GM18870 (cell line): ENCODE results near the gene PSAPL1.

Experiments
- ATAC-seq: cut with Tn5 transposase; IDR thresholded peaks from one replicate; pipeline ENCODE4 v1.9.1; 2021; ENCODE audit warnings: moderate library complexity; ENCODE audit not compliant: unreplicated experiment

PSAPL1 gene

DNA sequence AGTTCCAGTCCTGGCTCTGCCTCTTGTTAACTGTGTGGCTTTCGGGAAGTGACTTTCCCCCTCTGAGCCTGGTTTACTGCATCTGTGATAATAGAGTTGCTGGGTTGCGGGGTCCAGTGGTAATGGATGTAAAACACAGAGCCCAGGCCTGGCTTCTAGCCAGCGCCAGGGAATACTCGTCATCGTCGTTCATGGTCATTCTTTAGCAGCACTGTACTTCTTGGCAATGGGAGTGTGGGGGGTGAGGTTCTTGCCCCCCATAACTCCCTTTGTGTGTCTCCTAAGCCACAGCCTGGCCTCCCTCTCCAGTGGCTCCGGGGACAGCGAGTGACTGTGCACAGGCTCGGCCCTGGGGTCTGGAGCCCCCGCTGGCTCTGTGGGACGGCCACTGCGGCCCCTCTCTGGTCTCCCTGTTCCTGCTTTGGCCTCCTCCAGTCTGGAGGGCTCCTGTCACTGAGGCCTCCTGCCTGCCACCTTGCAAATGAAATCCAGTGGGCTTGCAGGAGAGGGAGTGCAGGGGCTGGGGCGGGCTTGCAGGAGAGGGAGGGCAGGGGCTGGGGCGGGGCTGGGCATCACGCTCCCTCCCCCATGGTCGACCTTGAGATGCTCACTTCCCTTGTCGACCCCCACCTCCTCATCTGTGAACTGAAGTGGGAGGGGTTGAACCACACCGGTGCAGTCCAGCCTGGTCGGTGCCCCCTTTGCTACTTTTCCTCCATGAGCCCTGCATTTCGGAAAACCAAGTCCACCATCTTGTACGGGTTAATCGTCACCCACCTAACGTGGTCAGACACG lies 13.2 kb downstream of the PSAPL1 start:
- ATAC-seq = no peak

GRCh38 chr4:7420661-7421040 lies 14.1 kb downstream of the PSAPL1 start:
- ATAC-seq = no peak

DNA sequence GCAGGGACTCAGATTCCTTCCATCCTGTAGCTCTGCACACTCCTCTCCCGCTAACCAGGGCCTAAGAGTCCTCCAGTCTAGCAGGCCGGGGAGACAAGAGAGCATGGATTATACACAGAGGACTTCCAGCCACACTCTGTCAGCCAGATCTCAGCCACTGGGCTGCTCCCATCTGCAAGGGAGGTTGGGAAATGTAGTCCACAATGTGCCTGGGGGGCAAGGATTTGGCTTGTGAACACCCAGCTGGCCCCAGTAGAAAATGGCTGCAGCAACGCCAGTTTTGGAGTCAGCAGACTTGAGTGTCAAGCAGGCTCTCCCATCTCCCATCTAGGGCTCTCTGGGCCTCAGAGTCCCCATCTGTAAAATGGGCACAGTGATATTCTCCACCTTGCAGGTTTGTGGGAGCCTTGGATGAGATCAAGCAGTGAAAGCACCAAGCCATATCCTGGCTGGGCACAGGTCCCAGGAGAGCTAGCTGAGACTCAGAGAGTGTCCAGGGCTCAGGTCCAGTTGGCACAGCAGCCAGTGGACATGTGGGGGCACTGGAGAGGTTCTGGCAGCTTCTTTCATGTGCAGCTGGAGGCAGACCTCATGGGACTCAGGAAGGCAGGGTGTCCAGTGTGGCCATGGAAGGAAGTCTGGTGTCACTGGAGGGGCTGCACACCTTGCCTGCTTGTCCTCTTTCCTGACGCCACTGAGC lies 14.6 kb downstream of the PSAPL1 start:
- no peak for ATAC-seq

DNA sequence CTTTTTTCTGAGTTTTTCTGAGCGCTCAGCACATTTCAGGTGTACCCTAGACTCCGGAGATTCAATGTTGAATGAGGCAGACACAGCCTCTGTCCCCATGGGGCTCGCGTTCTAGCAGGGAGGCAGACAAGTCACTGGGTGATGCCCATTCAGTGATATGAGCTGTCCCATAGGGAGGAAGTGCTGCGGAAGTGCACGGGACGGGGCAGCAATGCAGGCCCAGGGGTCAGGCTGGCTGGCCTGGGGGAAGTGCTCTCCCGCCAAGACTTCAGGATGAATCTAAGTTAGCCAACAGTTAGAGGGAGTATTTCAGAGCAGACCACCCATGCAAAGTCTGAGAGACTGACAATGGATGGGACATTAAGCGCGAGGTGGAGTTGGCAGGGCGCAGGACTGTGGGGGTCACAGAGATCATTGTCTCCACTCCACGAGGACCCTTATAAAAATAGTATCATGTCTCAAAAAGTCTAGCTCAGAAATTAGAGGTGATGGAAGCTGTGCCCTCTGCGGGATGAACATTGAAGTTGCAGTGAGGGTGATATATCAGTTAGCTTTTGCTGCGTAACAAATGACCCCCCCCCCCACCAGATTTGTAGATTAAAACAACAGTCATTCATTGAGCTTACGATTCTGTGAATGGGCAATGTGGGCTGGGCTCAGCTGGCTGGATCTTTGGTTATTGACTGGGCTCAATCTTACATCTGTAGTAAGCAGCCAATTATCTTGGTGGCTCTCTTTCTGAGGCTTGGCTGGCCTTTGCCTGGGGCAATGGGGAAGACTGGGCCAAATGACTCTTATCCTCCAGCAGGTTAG lies 16.4 kb downstream of the PSAPL1 start:
- no peak for ATAC-seq

- ATAC-seq = no peak
These were observed 17.1 kb downstream of the PSAPL1 start for GRCh38 chr4:7417639-7418038.

GRCh38 chr4:7416745-7417432 lies 17.8 kb downstream of the PSAPL1 start:
- no peak for ATAC-seq

DNA sequence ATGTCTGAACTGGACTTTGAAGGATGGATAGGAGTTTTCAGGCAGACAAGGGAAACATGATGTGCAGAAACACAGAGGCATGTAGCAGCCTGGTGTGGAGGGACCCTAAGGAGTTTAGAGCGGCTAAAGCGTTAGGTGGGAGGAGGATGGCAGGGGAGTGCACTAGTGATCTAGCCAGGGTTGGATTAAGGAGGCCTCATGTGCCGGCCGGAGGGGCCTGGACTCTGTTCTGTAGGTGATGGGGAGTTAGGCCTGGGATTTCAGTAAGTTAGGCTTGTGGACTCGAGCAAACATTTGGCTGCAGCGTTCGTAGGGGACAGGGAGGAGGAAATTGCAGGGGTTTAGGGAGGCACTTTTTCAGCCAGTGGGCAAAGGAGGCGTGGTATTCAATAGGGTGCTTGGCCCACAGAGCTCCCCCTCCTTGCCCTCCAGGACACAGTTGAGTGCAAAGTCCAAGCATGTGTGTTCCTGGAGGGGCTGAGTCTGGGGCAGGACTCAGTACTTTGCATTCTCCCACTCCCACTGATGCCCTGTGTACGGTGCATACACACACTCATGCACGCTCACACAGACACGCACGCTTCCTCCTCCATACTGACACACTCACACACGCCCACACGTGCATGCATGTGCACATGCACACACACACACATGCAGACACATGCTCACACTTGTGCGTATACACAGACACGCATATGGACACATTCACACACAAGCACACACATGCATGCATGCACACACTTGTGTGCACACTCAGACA lies 18.6 kb downstream of the PSAPL1 start:
- ATAC-seq = no peak

GRCh38 chr4:7414736-7415510 lies 19.8 kb downstream of the PSAPL1 start:
- ATAC-seq = no peak

GRCh38 chr4:7414046-7414445 lies 20.7 kb downstream of the PSAPL1 start:
- no peak for ATAC-seq

DNA sequence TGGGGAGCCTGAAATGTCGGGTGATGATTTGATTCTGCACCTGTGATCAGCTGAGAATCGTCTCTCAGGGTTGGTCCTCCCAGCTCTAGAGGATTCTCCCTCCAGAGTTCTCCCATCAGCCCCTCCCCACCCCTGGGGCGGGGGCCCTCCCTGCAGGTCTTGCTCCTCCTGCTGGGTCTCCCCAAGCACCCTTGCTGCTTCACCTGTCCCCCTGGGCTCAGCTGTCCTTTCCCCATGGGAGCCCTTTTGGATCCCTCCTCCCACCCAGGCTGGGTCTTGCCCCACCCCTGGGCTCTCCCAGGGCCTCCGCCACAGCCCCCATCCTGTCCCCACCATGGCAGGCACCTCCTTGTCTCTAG lies 22.2 kb downstream of the PSAPL1 start:
- no peak for ATAC-seq

- ATAC-seq = no peak
These were observed 22.7 kb downstream of the PSAPL1 start for GRCh38 chr4:7411896-7412553.

DNA sequence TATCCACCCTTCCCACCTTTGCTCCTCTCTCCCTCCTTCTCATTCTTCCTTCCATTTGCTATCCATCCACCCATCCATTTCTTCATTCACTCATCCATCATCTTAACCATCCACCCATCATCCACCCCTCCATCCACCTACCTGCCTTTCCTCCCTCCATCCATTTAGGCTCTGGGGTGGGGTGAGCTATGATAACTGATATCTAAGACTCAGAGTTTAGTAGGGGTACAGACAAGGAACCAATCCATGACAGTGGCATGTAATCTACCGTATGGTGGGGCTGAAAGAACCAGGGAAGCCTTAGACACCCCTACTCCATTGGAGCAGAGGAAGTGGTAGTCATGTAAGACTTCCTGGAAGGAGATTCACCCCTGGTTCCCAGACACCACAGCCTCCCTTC lies 23.2 kb downstream of the PSAPL1 start:
- ATAC-seq = no peak

DNA sequence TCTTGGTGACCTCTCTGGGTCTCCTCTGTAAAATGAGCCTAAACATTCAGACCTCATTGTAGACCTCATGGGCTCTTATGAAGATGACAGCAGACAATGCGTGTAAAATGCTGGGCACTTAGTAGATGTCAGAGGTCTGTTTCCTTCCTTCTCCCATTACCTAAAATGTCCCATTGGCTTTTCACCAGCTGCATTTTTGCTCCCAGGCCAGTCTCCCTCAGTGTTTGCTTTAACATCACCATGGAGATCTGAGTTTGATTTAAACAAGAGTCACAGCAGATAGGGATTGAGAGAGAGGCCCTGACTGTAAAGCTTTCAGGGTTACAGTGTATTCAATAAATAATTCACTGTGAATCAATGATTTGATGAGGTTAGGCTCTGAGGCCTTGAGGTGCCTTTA lies 24.3 kb downstream of the PSAPL1 start:
- ATAC-seq = no peak

DNA sequence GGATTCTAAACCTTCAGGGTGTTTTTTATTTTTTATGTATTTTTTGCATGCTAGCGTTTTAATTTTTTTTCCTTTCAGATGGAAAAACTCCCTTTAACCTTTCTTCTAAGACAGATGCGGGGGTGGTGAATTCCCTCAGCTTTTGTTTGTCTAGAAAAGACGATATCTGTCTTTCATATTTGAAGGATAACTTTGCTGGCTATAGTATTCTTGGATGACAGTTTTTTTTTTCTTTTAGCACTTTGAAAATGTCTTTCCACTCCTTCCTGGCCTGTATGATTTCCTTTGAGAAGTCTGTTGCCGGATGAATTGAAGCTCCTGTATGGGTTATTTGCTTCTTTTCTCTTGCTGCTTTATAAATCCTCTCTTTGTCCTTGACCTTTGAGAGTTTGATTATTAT lies 26.6 kb downstream of the PSAPL1 start:
- ATAC-seq = no peak

GRCh38 chr4:7403001-7403400 lies 31.7 kb downstream of the PSAPL1 start:
- ATAC-seq = no peak

DNA sequence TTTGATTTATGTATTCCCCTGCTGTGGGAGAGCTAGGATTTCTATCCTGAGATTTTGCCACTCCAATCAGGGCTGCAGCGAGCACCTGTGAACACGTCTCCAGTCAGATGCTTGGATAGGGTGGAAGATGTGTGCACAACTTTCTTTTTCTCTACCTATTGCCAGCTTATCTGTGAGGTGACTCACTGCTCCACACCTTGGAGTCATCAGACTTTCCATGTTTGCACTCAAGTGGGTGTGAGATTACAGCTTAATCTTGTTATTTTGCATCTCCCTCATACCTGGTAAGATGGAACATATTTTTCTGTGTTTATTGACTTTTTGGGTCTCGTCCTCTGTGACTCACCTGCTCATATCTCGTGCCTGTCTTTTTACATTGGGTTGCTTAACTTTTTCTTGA lies 32.2 kb downstream of the PSAPL1 start:
- ATAC-seq = no peak

DNA sequence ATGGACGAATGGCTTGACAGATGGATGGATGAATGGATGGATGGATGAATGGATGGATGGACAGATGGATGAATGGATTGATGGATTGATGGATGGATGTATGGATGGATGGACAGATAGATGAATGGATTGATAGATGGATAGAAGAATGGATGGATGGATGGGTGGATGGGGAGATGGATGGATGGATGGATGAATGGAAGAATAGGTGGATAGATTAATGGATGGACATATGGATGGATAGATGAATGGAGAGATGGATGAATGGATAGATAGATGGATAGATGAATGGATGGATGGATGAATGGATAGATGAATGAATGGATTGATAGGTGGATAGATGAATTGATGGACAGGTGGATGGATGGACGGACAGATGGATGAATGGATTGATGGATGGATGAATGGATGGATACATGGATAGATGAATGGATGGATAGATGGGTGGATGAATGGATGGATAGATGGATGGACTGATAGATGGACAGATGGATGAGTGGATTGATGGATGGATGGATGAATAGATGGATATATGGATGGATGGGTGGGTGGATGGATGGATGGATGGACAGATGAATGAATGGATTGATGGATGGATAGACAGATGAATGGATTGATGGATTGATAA lies 33.9 kb downstream of the PSAPL1 start:
- ATAC-seq = no peak

DNA sequence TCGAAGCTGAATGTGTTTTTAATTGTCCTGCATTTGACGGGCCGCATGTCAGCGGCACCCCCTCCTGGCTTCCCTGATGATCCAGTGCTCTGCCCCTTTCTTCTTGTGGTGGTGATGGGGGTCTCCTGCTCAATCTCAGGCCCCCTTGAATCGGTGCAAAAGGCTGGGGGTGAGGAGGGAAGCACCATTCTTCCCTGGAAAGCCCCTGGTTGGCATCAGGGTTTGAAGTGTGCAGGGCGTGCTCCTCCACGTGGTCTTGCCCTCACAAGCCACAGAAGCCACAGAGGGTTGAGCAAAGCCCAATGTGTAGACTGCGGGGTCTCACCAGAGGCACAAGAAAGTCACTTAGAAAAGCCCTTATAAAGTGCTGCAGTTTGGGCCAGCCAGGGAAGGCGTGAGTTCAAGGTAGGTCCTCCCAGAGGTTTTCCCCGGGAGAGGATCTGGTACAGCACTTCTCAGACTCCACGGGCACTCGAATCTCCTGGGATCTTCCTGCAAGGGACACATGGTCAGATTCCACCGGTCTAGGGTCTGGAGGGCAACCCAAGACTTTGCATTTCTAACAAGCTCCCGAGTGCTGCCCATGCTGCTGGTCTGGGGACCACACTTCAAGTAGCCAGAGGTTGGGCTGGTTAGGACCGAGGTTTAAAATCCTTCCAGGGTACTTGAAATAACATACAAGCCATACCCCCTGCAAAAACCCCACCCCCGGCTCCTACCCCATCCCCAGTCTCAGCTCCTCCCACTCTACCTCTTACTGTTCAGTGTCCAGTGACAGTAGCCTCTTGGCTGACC lies 35.1 kb downstream of the PSAPL1 start:
- ATAC-seq = no peak
